SU-DHL-6 (cell line): ENCODE data around the gene SRGN.

Experiments used
- H2AFZ ChIP-seq: fragments of 200-600 bp; sonication (generic); 2 replicates; pipeline ENCODE4 v1.6.1; 2014; ENCODE audit warnings: low read depth, mild to moderate bottlenecking, moderate library complexity, mixed read lengths, antibody characterized with exemption, low read length; ENCODE audit not compliant: severe bottlenecking
- H3F3A ChIP-seq: fragments of 200-600 bp; shearing (Covaris generic); 2 replicates; pipeline ENCODE4 v1.6.0; 2016; ENCODE audit warnings: antibody characterized with exemption, mild to moderate bottlenecking; ENCODE audit not compliant: insufficient read depth
- H3K27ac ChIP-seq: fragments of 200-600 bp; sonication (generic); 2 replicates; pipeline ENCODE4 v1.5.1; 2016; ENCODE audit warnings: low read depth, mild to moderate bottlenecking, low read length, moderate library complexity, mixed read lengths
- H3K27me3 ChIP-seq: fragments of 200-600 bp; sonication (generic), shearing (Covaris generic); 2 replicates; pipeline ENCODE4 v1.6.0; 2014; ENCODE audit warnings: mild to moderate bottlenecking, low read length
- H3K36me3 ChIP-seq: fragments of 200-600 bp; sonication (generic); 2 replicates; pipeline ENCODE4 v1.6.1; 2014; ENCODE audit warnings: mild to moderate bottlenecking, low read length, mixed read lengths
- H3K4me2 ChIP-seq: fragments of 300-600, 200-600 bp; shearing (Covaris generic), sonication (generic); 2 replicates; pipeline ENCODE4 v1.6.0; 2014; ENCODE audit warnings: low read length, low read depth, mild to moderate bottlenecking; ENCODE audit not compliant: poor library complexity, severe bottlenecking
- H3K4me3 ChIP-seq: fragments of 200-600 bp; sonication (generic); 2 replicates; pipeline ENCODE4 v1.5.1; 2014; ENCODE audit warnings: antibody characterized with exemption, low read length, mild to moderate bottlenecking, mixed read lengths; ENCODE audit not compliant: insufficient read depth, poor library complexity, severe bottlenecking
- H3K79me2 ChIP-seq: fragments of 200-600 bp; sonication (generic); 2 replicates; pipeline ENCODE4 v1.6.1; 2014; ENCODE audit warnings: mild to moderate bottlenecking, low read length, moderate library complexity; ENCODE audit not compliant: insufficient read depth
- H3K9ac ChIP-seq: fragments of 200-600 bp; sonication (generic); 2 replicates; pipeline ENCODE4 v1.7.0; 2014; ENCODE audit warnings: mild to moderate bottlenecking, low read length
- H3K9me2 ChIP-seq: fragments of 200-600 bp; sonication (generic); replicated peaks from 2 replicates; pipeline ENCODE4 v1.6.1; 2014; ENCODE audit warnings: low read length; ENCODE audit not compliant: insufficient read depth
- H3K9me3 ChIP-seq: fragments of 200-600 bp; sonication (generic); 2 replicates; pipeline ENCODE4 v1.6.1; 2014; ENCODE audit warnings: low read length, mixed read lengths; ENCODE audit not compliant: insufficient read depth
- H4K20me1 ChIP-seq: fragments of 200-600 bp; sonication (generic); 2 replicates; pipeline ENCODE4 v1.6.1; 2014; ENCODE audit warnings: low read depth, mild to moderate bottlenecking, antibody characterized with exemption, low read length, moderate library complexity, mixed read lengths
- CTCF ChIP-seq: fragments of 200-600 bp; sonication (generic); IDR thresholded peaks from one replicate; pipeline ENCODE4 v1.5.1; 2017; ENCODE audit warnings: antibody characterized with exemption, mild to moderate bottlenecking, low read length, moderate library complexity; ENCODE audit not compliant: insufficient read depth, poor library complexity, severe bottlenecking
- EZH2phosphoT487 ChIP-seq: fragments of 200-600 bp; sonication (generic), shearing (Covaris generic); conservative IDR thresholded peaks from 2 replicates; pipeline ENCODE4 v1.6.1; 2018; ENCODE audit warnings: mild to moderate bottlenecking, antibody characterized with exemption, low read length, moderate library complexity, mixed read lengths

The SRGN gene

GRCh38 chr10:69051303-69051702 is 36.6 kb upstream of the SRGN start:
- Histone ChIP-seq H3K9ac (no peak overlapping the region), H3K79me2 (no peaks in the 10 kb centered on the region), H3K4me3 (no peak overlapping the region), H3K27me3 (no peaks in the 10 kb centered on the region), H2AFZ (no peak overlapping the region), H3K4me2 (no peak overlapping the region), H3F3A (no peaks in the 10 kb centered on the region), H3K9me3 (no peaks in the 10 kb centered on the region), H4K20me1 (no peaks in the 10 kb centered on the region), H3K36me3 (no peaks in the 10 kb centered on the region), H3K27ac (no peak overlapping the region), H3K9me2 (no peaks in the 10 kb centered on the region)
- TF ChIP-seq EZH2phosphoT487: no peak

- H3K36me3 ChIP-seq: no peaks in the 10 kb centered on the region
- H3K79me2 ChIP-seq: no peaks in the 10 kb centered on the region
- no peak overlapping the region for H3K27ac ChIP-seq
- H3K9ac ChIP-seq: no peak overlapping the region
- no peaks in the 10 kb centered on the region for H3K9me3 ChIP-seq
- H3K4me2 ChIP-seq: no peak overlapping the region
- H4K20me1 ChIP-seq: no peaks in the 10 kb centered on the region
- H3K4me3 ChIP-seq: no peak overlapping the region
- H3K9me2 ChIP-seq: no peaks in the 10 kb centered on the region
- no peak overlapping the region for H2AFZ ChIP-seq
- H3F3A ChIP-seq: no peaks in the 10 kb centered on the region
- no peaks in the 10 kb centered on the region for H3K27me3 ChIP-seq
- TF ChIP-seq EZH2phosphoT487 (no peak), CTCF (no peak)
Measured at GRCh38 chr10:69051710-69052487, 36.0 kb upstream of the SRGN start.

- Histone ChIP-seq H3K9me2 (no peaks in the 10 kb centered on the region), H3K4me2 (no peak overlapping the region), H4K20me1 (no peaks in the 10 kb centered on the region), H3K4me3 (no peak overlapping the region), H3K27me3 (no peaks in the 10 kb centered on the region), H3K79me2 (no peaks in the 10 kb centered on the region), H3K9ac (no peak overlapping the region), H3K36me3 (no peaks in the 10 kb centered on the region), H3F3A (no peaks in the 10 kb centered on the region), H3K27ac (no peak overlapping the region), H2AFZ (no peak overlapping the region), H3K9me3 (no peaks in the 10 kb centered on the region)
- no peak for TF ChIP-seq CTCF
- TF ChIP-seq EZH2phosphoT487: no peak
Measured at GRCh38 chr10:69052736-69053135, 35.2 kb upstream of the SRGN start.

- Histone ChIP-seq H2AFZ (no peak overlapping the region), H3K79me2 (no peaks in the 10 kb centered on the region), H3K4me3 (no peak overlapping the region), H3F3A (no peaks in the 10 kb centered on the region), H3K27me3 (no peaks in the 10 kb centered on the region), H4K20me1 (no peaks in the 10 kb centered on the region), H3K4me2 (no peak overlapping the region), H3K9me2 (no peaks in the 10 kb centered on the region), H3K9ac (no peak overlapping the region), H3K27ac (no peak overlapping the region), H3K36me3 (no peaks in the 10 kb centered on the region), H3K9me3 (no peaks in the 10 kb centered on the region)
- TF ChIP-seq CTCF (no peak), EZH2phosphoT487 (no peak)
Measured at GRCh38 chr10:69055241-69055640, 32.7 kb upstream of the SRGN start.
